Stimulated activated CD4-positive, alpha-beta T cell treated with anti-CD3 and anti-CD28 coated beads, Interleukin-12 subunit alpha, Interleukin-12 subunit beta, amount 100 ng/mL, for 4 hours (primary cell): Measurements from ENCODE around the gene AMPD2.

Experiments used
- DNase-seq: peaks from one replicate; pipeline ENCODE4 v3.0.0-alpha.2; 2020

AMPD2 gene

DNA sequence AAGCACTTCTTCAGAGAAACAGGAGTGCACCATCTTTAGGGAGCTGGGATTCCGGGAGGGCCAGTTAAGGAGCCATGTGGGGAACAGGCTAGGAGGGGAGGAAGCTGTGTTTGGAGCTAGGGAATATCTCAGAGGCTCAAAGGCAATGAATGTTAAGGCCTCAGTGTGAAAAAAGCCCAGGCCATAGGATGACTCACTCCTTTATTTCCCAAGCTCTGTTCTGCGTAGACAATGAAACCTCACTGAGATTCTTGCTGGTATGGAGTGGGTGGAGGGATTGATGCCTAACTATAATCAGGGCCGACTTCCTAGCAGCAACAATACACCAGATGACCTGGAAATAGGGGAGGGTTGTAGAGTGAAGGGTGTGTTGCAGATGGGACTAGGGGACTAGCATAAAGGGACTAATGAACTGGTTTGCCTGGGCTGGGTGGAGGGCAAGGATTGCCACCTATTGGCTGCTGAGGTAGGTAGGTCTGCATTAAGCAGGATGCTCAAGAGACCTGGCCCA is 2.3 kb upstream of the AMPD2 start:
- no peak for DNase-seq

GRCh38 chr1:109618661-109619575 is 719 bp upstream of the AMPD2 start:
- no peak for DNase-seq

- DNase-seq: no peak
Observed at GRCh38 chr1:109620401-109620791, 759 bp downstream of the AMPD2 start.

DNA sequence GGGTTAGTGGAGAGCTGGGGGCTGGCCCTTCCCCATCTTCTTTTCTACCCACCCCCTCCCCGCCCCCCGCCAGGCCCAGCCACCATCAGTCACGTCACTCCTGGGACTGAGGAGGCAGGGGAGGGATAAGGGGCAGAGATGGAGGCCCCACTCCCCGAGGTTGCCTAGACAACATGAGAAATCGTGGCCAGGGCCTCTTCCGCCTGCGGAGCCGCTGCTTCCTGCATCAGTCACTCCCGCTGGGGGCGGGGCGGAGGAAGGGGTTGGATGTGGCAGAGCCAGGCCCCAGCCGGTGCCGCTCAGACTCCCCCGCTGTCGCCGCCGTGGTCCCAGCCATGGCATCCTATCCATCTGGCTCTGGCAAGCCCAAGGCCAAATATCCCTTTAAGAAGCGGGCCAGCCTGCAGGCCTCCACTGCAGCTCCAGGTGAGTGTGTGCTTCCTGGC is 1.2 kb downstream of the AMPD2 start:
- DNase-seq: peak; percentile 96

DNA sequence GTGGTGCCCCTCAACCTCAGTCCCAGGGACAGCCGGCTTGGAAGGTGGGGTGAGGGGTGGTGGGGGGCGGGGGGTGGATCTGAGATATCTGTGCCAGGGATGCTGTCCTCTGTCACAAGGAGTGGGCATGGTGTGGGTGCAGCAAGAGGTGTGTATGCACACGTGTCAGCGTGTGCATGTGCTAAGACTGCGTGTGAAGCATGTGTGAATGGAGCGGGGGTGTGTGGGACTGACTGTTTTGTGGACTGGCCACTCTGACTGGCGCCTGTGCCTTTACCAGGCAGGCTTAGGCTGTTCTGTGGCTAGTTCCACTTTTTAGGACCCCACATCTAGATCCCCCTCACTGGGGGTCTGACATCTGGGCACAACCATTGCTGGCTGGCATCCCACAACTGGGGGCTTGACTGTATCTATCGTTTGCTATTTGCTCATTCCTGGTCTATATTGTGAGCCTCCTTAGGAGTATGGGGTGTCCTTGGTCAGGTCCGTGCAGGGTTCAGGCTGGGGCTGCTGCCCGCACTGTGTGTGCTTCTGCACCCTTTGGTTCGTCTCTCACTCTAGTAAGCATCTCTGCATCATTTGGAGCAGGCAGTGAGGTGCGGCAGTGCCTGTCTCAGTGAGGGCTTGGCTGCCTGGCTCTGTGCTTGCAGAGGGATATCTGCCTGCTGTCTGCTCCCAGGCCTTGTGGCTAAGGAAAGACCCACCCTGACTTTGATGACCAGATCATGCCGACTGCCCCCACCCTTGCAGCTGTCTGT is 1.9 kb downstream of the AMPD2 start:
- no peak for DNase-seq

DNA sequence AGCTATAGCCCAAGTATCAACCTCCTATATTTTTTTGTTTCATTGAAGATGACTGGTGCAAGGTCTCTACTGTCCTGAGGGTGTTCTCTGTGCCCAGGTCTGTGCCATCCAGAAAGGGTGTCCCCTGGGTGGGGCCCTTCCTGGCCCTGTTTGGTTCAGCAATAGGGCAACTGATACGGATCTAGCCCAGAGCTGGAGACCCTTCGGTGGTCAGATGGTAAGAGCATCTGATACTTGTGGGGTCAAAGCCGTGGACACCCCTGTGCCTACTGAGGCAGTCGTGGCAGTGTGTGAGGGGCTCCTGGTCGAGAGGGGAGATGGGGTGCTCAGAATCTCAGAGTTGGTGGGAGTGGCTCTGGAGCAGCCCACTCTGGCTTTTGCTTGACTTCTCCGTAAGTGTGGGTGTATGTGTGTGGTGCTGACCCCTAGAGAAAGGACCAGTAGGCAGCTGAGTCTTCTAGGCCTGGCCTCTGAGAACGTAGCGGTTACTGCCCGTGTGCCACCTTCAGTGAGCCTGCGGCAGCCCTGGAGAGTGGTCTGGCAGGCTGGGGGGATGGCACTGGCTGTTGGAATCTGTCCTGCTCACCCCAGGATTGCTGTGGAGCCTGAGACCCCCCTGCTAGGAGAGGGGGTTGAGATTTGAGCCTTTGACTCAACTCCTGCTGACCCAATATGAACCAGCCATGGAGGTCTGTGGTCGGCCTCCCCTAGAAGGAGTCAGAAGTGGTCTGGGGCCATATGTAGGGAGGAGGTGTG is 2.7 kb downstream of the AMPD2 start:
- no peak for DNase-seq

GRCh38 chr1:109622895-109623294 is 3.3 kb downstream of the AMPD2 start:
- no peak for DNase-seq

DNA sequence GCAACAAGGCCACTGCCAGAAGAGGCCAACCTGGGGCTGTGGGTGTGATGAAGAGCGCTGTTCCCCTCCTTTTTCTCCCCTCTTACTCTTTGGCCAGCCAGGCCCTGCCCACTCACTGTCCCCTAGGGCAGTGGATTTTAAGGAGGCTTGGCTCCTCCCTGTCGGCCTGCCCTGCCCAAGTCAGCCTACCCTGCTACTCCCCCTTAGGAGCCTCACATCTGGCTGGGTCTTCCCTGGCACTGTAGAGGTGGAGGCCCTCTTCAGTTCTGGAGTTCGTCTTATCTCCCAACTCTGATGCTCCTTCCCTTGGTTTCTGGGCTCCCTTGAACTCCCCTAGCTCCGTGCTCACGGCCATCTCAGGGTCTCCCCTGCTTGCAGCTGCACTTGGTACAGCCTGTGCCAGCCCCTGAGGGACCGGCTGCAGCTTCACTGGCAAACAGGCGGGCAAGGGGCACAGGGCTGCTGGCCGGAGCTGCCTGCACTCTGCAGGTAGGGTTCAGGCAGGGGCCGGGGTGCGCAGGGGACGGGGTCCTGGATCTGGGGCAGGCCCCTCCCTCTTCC is 4.0 kb downstream of the AMPD2 start:
- DNase-seq: no peak

- no peak for DNase-seq
Observed at GRCh38 chr1:109624201-109625010, 4.8 kb downstream of the AMPD2 start.

DNA sequence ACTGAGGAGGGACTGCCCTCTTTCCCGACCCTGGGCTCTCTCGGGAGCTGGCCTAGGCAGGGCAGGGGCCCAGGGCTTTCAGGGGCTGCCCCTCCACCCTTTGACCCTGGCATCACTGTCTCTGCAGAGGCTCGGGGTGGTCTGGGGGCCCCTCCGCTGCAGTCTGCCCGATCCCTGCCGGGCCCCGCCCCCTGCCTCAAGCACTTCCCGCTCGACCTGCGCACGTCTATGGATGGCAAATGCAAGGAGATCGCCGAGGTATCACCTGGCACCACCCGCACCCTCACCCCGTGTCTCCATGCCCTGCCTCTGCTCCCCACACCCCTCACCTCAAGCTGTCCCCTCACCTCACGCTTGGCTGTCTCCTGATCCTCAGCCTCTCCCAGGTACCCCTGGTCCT is 5.5 kb downstream of the AMPD2 start:
- no peak for DNase-seq

DNA sequence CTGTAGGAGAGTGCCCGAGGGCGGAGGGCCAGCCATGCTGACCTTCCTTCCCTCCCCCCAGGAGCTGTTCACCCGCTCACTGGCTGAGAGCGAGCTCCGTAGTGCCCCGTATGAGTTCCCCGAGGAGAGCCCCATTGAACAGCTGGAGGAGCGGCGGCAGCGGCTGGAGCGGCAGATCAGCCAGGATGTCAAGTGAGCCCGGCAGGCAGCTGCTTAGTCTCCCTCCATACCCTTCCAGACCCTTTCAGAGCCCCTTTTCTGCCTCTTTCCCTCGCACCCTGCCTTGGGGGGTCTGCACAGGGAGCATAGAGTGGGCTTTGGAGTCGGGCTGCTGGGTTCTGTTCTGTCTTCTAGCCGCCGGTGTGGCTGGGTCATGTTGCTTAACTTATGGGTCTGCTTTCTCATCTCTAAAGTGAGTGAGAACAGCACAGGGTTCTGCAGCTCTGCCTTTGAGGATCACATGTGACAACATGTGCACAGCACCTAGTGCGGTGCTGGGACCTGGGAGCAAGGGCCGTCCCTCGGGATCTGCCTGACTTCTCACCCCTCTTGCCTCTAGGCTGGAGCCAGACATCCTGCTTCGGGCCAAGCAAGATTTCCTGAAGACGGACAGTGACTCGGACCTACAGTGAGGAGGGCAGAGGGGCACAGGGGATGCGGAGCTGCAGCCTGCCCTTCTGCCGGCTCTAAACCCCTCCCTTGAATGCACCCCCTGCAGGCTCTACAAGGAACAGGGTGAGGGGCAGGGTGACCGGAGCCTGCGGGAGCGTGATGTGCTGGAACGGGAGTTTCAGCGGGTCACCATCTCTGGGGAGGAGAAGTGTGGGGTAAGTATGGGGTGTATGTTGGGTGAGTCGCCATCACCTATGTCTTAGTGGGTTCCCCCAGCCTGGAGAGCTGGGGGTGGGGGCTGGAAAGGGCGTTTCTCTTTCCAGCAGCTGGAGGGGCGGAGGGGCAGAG is 6.2 kb downstream of the AMPD2 start:
- DNase-seq: no peak

GRCh38 chr1:109626682-109627408 is 7.2 kb downstream of the AMPD2 start:
- no peak for DNase-seq

- no peak for DNase-seq
Observed at GRCh38 chr1:109627692-109628399, 8.2 kb downstream of the AMPD2 start.

DNA sequence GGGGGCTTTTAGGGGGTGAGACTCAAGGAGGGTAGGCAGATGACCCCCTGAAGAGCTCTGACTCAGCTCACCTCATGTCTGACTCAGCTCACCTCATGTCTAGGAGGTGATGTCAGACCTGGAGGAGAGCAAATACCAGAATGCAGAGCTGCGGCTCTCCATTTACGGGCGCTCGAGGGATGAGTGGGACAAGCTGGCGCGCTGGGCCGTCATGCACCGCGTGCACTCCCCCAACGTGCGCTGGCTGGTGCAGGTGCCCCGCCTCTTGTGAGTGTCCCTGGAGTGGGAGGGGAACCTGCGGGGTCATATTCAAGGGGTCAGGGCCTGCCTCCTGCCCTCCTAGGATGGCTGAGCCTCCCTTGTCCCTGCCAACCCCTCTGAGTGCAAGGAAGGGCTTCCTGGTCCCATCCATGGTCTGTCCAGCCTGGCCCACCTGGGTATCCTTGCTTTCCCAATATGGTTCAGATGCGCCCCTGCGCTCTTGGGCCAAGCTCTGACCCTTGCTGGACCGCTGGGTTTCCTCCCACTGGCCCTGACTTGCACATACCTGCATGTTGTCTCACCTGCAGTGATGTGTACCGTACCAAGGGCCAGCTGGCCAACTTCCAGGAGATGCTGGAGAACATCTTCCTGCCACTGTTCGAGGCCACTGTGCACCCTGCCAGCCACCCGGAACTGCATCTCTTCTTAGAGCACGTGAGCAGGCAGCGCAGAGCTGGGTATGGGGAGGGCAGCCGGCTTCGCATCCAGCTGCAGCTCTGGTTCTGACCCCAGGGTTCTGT is 9.1 kb downstream of the AMPD2 start:
- no peak for DNase-seq

- no peak for DNase-seq
Observed at GRCh38 chr1:109629372-109630030, 9.9 kb downstream of the AMPD2 start.

- DNase-seq: peak; percentile 49
Observed at GRCh38 chr1:109630081-109630897, 10.7 kb downstream of the AMPD2 start.
